MM.1S (cell line): ENCODE results near the gene NAPA.

ENCODE experiments used
- DNase-seq: peaks from one replicate; pipeline ENCODE4 v3.0.0-alpha.2; 2015
- H2AFZ ChIP-seq: fragments of 300-600 bp; sonication (generic); 2 replicates; pipeline ENCODE4 v1.6.0; 2016; ENCODE audit warnings: antibody characterized with exemption, low read length
- H3F3A ChIP-seq: fragments of 300-600 bp; sonication (generic); 2 replicates; pipeline ENCODE4 v1.6.1; 2016; ENCODE audit warnings: mild to moderate bottlenecking, antibody characterized with exemption, low read length, moderate library complexity, mixed read lengths; ENCODE audit not compliant: insufficient read depth
- H3K27ac ChIP-seq: fragments of 300-600 bp; sonication (generic); 2 replicates; pipeline ENCODE4 v1.5.1; 2016; ENCODE audit warnings: mild to moderate bottlenecking, low read length
- H3K27me3 ChIP-seq: fragments of 300-600 bp; sonication (generic); replicated peaks from 2 replicates; pipeline ENCODE4 v1.6.0; 2016; ENCODE audit warnings: low read length; ENCODE audit not compliant: insufficient read depth
- H3K36me3 ChIP-seq: fragments of 300-600 bp; sonication (generic); replicated peaks from 2 replicates; pipeline ENCODE4 v1.6.1; 2016; ENCODE audit warnings: mild to moderate bottlenecking, low read length, mixed read lengths; ENCODE audit not compliant: insufficient read depth
- H3K4me1 ChIP-seq: fragments of 300-600 bp; sonication (generic); 2 replicates; pipeline ENCODE4 v1.6.1; 2016; ENCODE audit warnings: low read length, mixed read lengths
- H3K4me2 ChIP-seq: fragments of 300-600 bp; sonication (generic); 2 replicates; pipeline ENCODE4 v1.6.0; 2016; ENCODE audit warnings: low read depth, low read length
- H3K4me3 ChIP-seq: fragments of 300-600 bp; sonication (generic); 2 replicates; pipeline ENCODE4 v1.5.1; 2016; ENCODE audit warnings: low read length, mixed read lengths
- H3K79me2 ChIP-seq: fragments of 300-600 bp; sonication (generic); 2 replicates; pipeline ENCODE4 v1.6.1; 2016; ENCODE audit warnings: mixed run types, low read length, mixed read lengths
- H3K9ac ChIP-seq: fragments of 300-600 bp; sonication (generic); 2 replicates; pipeline ENCODE4 v1.6.1; 2016; ENCODE audit warnings: low read length, mixed read lengths
- H3K9me2 ChIP-seq: fragments of 300-600 bp; sonication (generic); replicated peaks from 2 replicates; pipeline ENCODE4 v1.6.1; 2016; ENCODE audit warnings: mild to moderate bottlenecking, low read length, mixed read lengths; ENCODE audit not compliant: insufficient read depth
- H3K9me3 ChIP-seq: fragments of 300-600 bp; sonication (generic); replicated peaks from 2 replicates; pipeline ENCODE4 v1.6.1; 2016; ENCODE audit warnings: mild to moderate bottlenecking, low read length, mixed read lengths; ENCODE audit not compliant: insufficient read depth
- H4K20me1 ChIP-seq: fragments of 300-600 bp; sonication (generic); 2 replicates; pipeline ENCODE4 v1.6.1; 2016; ENCODE audit warnings: mild to moderate bottlenecking, low read length, moderate library complexity, mixed read lengths; ENCODE audit not compliant: insufficient read depth
- CTCF ChIP-seq: fragments of 300-600 bp; sonication (generic); IDR thresholded peaks from 2 replicates; pipeline ENCODE4 v1.5.1; 2016; ENCODE audit warnings: antibody characterized with exemption, low read length, mixed read lengths
- EZH2 ChIP-seq: fragments of 300-600 bp; sonication (generic); optimal IDR thresholded peaks from 2 replicates; pipeline ENCODE3; 2017; ENCODE audit warnings: low read depth, mild to moderate bottlenecking, antibody characterized with exemption, low read length, mixed read lengths
- EZH2phosphoT487 ChIP-seq: fragments of 300-600 bp; sonication (generic); IDR thresholded peaks from 2 replicates; pipeline ENCODE4 v1.6.1; 2018; ENCODE audit warnings: antibody characterized with exemption, low read length

NAPA gene

GRCh38 chr19:47445527-47445926, 69.3 kb downstream of the NAPA start:
- Histone ChIP-seq H3K4me2 (no peak overlapping the region), H3K27me3 (peaks cover 80% of the 10 kb centered on the region), H3K9me2 (no peaks in the 10 kb centered on the region), H2AFZ (no peak overlapping the region), H3K9me3 (no peaks in the 10 kb centered on the region), H3K9ac (no peak overlapping the region), H3K36me3 (no peaks in the 10 kb centered on the region), H3K27ac (no peak overlapping the region), H3K79me2 (no peaks in the 10 kb centered on the region), H3K4me3 (no peak overlapping the region), H3K4me1 (no peaks in the 10 kb centered on the region), H3F3A (no peaks in the 10 kb centered on the region), H4K20me1 (no peaks in the 10 kb centered on the region)
- no peak for DNase-seq
- TF ChIP-seq EZH2 = no peak
- no peak for TF ChIP-seq CTCF
- no peak for TF ChIP-seq EZH2phosphoT487

- Histone ChIP-seq H3K4me2 (no peak overlapping the region), H3K9ac (no peak overlapping the region), H3K9me2 (no peaks in the 10 kb centered on the region), H3K36me3 (no peaks in the 10 kb centered on the region), H3K4me3 (no peak overlapping the region), H3K27me3 (peaks cover 80% of the 10 kb centered on the region), H2AFZ (no peak overlapping the region), H3K79me2 (no peaks in the 10 kb centered on the region), H4K20me1 (no peaks in the 10 kb centered on the region), H3F3A (no peaks in the 10 kb centered on the region), H3K9me3 (no peaks in the 10 kb centered on the region), H3K4me1 (no peaks in the 10 kb centered on the region), H3K27ac (no peak overlapping the region)
- TF ChIP-seq EZH2phosphoT487 = no peak
- no peak for TF ChIP-seq CTCF
- TF ChIP-seq EZH2 = no peak
- DNase-seq = no peak
Measured at GRCh38 chr19:47444388-47444821, 70.5 kb downstream of the NAPA start.

- H3K4me1 ChIP-seq = no peaks in the 10 kb centered on the region
Measured at GRCh38 chr19:47443331-47443730, 71.5 kb downstream of the NAPA start.

More at GRCh38 chr19:47443331-47443730, 71.5 kb downstream of the NAPA start:
- Histone ChIP-seq H3F3A (no peaks in the 10 kb centered on the region), H3K79me2 (no peaks in the 10 kb centered on the region), H3K9me2 (no peaks in the 10 kb centered on the region), H3K4me3 (no peak overlapping the region), H3K36me3 (no peaks in the 10 kb centered on the region), H3K4me2 (no peak overlapping the region), H4K20me1 (no peaks in the 10 kb centered on the region), H3K27me3 (peaks cover 79% of the 10 kb centered on the region), H2AFZ (no peak overlapping the region), H3K9me3 (no peaks in the 10 kb centered on the region), H3K9ac (no peak overlapping the region), H3K27ac (no peak overlapping the region)
- TF ChIP-seq CTCF = no peak
- no peak for TF ChIP-seq EZH2phosphoT487
- DNase-seq = no peak
